ENCODE results near the gene FETUB. TPM values are rescaled to one million over a fixed set of nuclear protein-coding genes. Genes with fewer than 3 reads are reported as not detected.

Gene FETUB
- total RNA-seq, 1 experiment from 2014 or later: not detected

GRCh38 chr3:186598794-186599141 is 41.4 kb upstream of the FETUB start:
- no peak overlapping the region for H3K4me3 ChIP-seq (ENCODE audit: low read length)
- no peaks in the 10 kb centered on the region for H3K4me1 ChIP-seq (ENCODE audit: insufficient read depth, low read length)
- no peaks in the 10 kb centered on the region for H3K9me3 ChIP-seq (ENCODE audit: low read length)
- H3K4me2 ChIP-seq (ENCODE audit: low read length): no peak overlapping the region
- BruUV-seq (replicated peaks): no TSS peak
- DNase-seq (no peak), ATAC-seq (no peak)
- no peak for TF ChIP-seq EZH2phosphoT487 (IDR thresholded peaks at IDR 0.05; ENCODE audit: borderline replicate concordance, low read length)
- TF ChIP-seq CTCF (conservative IDR thresholded peaks at IDR 0.05; ENCODE audit: low read depth, low read length): no peak
- no peak for TF ChIP-seq EZH2 (IDR thresholded peaks at IDR 0.05; ENCODE audit: low read length, unreplicated experiment)
- H3F3A ChIP-seq (ENCODE audit: low read length, unreplicated experiment): no peaks in the 10 kb centered on the region
- H2AFZ ChIP-seq (ENCODE audit: low read length): no peak overlapping the region
- POLR2A ChIA-PET (ENCODE audit: unreplicated experiment): no interaction called here
- intact Hi-C loops (cut with micrococcal nuclease): no loop called here
- CTCF ChIA-PET: no interaction called here
- H3K79me2 ChIP-seq (ENCODE audit: low read length): no peaks in the 10 kb centered on the region
- H3K36me3 ChIP-seq (ENCODE audit: low read depth, low read length): no peaks in the 10 kb centered on the region
- no peaks in the 10 kb centered on the region for H3K9me2 ChIP-seq (replicated peaks; ENCODE audit: low read length)
- no peaks in the 10 kb centered on the region for H4K20me1 ChIP-seq (ENCODE audit: low read length)
- no peaks in the 10 kb centered on the region for H3K27me3 ChIP-seq (ENCODE audit: low read length)
- H3K9ac ChIP-seq (ENCODE audit: low read length): no peak overlapping the region
- no peak overlapping the region for H3K27ac ChIP-seq (ENCODE audit: low read length)

- no peaks in the 10 kb centered on the region for H4K20me1 ChIP-seq (ENCODE audit: low read length)
- peak; percentile 51; the same call in 1 of the 2 replicates for ATAC-seq
- H3K4me1 ChIP-seq (ENCODE audit: insufficient read depth, low read length): no peaks in the 10 kb centered on the region
- H3K36me3 ChIP-seq (ENCODE audit: low read depth, low read length): no peaks in the 10 kb centered on the region
- intact Hi-C loops (cut with micrococcal nuclease): no loop called here
- H3K27ac ChIP-seq (ENCODE audit: low read length): no peak overlapping the region
- no peak for DNase-seq
- no peaks in the 10 kb centered on the region for H3K27me3 ChIP-seq (ENCODE audit: low read length)
- no peak overlapping the region for H3K4me3 ChIP-seq (ENCODE audit: low read length)
- H3K9ac ChIP-seq (ENCODE audit: low read length): no peak overlapping the region
- TF ChIP-seq EZH2 (IDR thresholded peaks at IDR 0.05; ENCODE audit: low read length, unreplicated experiment) (no peak), CTCF (conservative IDR thresholded peaks at IDR 0.05; ENCODE audit: low read depth, low read length) (no peak), EZH2phosphoT487 (IDR thresholded peaks at IDR 0.05; ENCODE audit: borderline replicate concordance, low read length) (no peak)
- H3K9me3 ChIP-seq (ENCODE audit: low read length): no peaks in the 10 kb centered on the region
- no peaks in the 10 kb centered on the region for H3K9me2 ChIP-seq (replicated peaks; ENCODE audit: low read length)
- BruUV-seq (replicated peaks): no TSS peak
- CTCF ChIA-PET: no interaction called here
- no peak overlapping the region for H2AFZ ChIP-seq (ENCODE audit: low read length)
- no peaks in the 10 kb centered on the region for H3F3A ChIP-seq (ENCODE audit: low read length, unreplicated experiment)
- POLR2A ChIA-PET (ENCODE audit: unreplicated experiment): no interaction called here
- no peak overlapping the region for H3K4me2 ChIP-seq (ENCODE audit: low read length)
- no peaks in the 10 kb centered on the region for H3K79me2 ChIP-seq (ENCODE audit: low read length)
Observed at GRCh38 chr3:186599142-186599784, 40.9 kb upstream of the FETUB start.

GRCh38 chr3:186599785-186600166 is 40.4 kb upstream of the FETUB start:
- CTCF ChIA-PET: no interaction called here
- Histone ChIP-seq H3K36me3 (ENCODE audit: low read depth, low read length) (no peaks in the 10 kb centered on the region), H3K9ac (ENCODE audit: low read length) (no peak overlapping the region), H2AFZ (ENCODE audit: low read length) (no peak overlapping the region), H3K27ac (ENCODE audit: low read length) (no peak overlapping the region), H3K79me2 (ENCODE audit: low read length) (no peaks in the 10 kb centered on the region), H3K27me3 (ENCODE audit: low read length) (no peaks in the 10 kb centered on the region), H3K9me2 (replicated peaks; ENCODE audit: low read length) (no peaks in the 10 kb centered on the region), H3K4me1 (ENCODE audit: insufficient read depth, low read length) (no peaks in the 10 kb centered on the region), H3K4me3 (ENCODE audit: low read length) (no peak overlapping the region), H3K9me3 (ENCODE audit: low read length) (no peaks in the 10 kb centered on the region), H3K4me2 (ENCODE audit: low read length) (no peak overlapping the region), H4K20me1 (ENCODE audit: low read length) (no peaks in the 10 kb centered on the region), H3F3A (ENCODE audit: low read length, unreplicated experiment) (no peaks in the 10 kb centered on the region)
- POLR2A ChIA-PET (ENCODE audit: unreplicated experiment): no interaction called here
- DNase-seq (no peak), ATAC-seq (no peak)
- intact Hi-C loops (cut with micrococcal nuclease): no loop called here
- TF ChIP-seq EZH2phosphoT487 (IDR thresholded peaks at IDR 0.05; ENCODE audit: borderline replicate concordance, low read length) (no peak), EZH2 (IDR thresholded peaks at IDR 0.05; ENCODE audit: low read length, unreplicated experiment) (no peak), CTCF (conservative IDR thresholded peaks at IDR 0.05; ENCODE audit: low read depth, low read length) (no peak)
- no TSS peak for BruUV-seq (replicated peaks)

Data from PC-3 (cell line).